ENCODE results near the gene SSBP4.

SSBP4 gene

DNA sequence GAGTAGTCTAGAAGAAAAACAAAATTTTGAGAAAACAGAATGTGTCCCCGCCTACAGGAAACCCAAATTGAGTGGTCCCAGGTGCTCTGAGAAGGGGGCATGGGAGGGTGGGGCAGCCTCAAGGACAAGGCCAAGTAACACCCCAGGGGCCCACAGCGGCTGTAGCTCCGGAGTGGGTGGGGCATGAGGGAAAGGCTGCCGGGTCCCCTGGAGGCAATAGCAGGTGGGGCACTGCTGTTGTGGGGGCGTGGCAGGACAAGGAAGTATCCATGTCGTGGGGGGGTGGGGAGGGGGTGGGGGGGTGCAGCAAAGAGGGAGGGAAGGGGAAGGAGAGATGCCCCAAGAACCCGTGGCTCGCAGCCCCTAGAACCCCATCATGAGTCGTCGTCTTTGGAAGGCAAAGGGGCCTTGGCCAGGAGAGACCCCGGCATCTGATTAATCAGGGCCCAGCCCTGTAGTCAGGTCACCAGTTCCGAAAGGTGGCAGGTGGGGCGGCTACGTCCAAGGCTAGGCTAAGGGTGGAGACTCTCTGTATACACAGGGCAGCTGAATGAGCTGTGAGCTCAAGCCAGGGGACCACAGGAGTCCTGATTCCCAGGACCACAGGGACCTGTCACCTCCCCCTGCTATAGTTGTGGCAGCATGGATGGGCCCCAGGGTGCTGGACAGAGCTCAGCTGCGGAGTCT lies 26.2 kb downstream of the SSBP4 start:
- TF ChIP-seq, protein P1, sequence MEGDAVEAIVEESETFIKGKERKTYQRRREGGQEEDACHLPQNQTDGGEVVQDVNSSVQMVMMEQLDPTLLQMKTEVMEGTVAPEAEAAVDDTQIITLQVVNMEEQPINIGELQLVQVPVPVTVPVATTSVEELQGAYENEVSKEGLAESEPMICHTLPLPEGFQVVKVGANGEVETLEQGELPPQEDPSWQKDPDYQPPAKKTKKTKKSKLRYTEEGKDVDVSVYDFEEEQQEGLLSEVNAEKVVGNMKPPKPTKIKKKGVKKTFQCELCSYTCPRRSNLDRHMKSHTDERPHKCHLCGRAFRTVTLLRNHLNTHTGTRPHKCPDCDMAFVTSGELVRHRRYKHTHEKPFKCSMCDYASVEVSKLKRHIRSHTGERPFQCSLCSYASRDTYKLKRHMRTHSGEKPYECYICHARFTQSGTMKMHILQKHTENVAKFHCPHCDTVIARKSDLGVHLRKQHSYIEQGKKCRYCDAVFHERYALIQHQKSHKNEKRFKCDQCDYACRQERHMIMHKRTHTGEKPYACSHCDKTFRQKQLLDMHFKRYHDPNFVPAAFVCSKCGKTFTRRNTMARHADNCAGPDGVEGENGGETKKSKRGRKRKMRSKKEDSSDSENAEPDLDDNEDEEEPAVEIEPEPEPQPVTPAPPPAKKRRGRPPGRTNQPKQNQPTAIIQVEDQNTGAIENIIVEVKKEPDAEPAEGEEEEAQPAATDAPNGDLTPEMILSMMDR (conservative IDR thresholded peaks at IDR 0.05; ENCODE audit: low read depth, low read length), result no peak
- no peak overlapping the region for H3K4me2 ChIP-seq
- no peak overlapping the region for H3K27ac ChIP-seq
- peaks cover 3% of the 10 kb centered on the region; the same call in 1 of the 2 replicates for H3K36me3 ChIP-seq (ENCODE audit: insufficient read depth)
- H3K9ac ChIP-seq, result no peak overlapping the region
- no peak overlapping the region for H3K4me3 ChIP-seq (IDR thresholded peaks at IDR 0.05; ENCODE audit: insufficient read depth, low read depth, low read length)
- no peaks in the 10 kb centered on the region for H3K4me1 ChIP-seq (ENCODE audit: low read depth, poor library complexity, severe bottlenecking)
- no peaks in the 10 kb centered on the region for H3K27me3 ChIP-seq (ENCODE audit: insufficient read depth, low read depth)
- no peaks in the 10 kb centered on the region for H3K79me2 ChIP-seq (ENCODE audit: insufficient read depth, low read depth)
- no peak overlapping the region for H2AFZ ChIP-seq (ENCODE audit: low read depth)
- H4K20me1 ChIP-seq (ENCODE audit: insufficient read depth), result no peaks in the 10 kb centered on the region

DNA sequence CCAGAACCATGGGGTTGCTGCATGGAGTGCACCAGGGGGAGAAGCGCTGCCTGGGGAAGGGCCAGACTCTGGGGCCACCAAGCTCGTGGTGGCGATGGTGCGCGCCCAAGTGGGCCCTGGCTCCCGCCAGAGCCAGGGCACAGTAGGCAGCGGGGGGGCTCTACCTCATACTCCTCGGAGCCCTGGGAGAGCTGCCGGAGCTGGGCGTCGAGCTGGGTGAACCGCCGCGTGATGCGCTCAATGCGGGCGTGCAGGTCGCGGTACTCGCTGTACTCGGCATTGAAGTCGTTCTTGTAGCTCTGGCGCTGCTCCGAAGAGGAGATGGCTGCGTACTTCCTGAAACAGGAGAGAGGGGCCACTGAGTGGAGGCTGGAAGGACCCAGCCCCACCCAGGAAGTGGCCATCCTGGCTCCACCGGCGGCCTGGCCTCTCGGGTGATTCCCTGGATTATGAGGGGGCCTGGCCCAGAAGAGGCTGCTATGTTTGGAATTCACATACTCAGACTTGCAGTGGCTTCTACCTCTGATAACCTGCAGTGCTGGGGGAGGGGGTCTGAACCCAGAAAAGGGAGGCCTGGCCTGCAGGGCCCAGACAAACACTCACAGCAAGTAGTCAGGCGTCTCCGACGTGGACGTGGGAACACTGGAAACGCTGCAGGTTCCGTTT lies 27.1 kb downstream of the SSBP4 start:
- Histone ChIP-seq H3K27ac (no peak overlapping the region), H3K79me2 (ENCODE audit: insufficient read depth, low read depth) (no peaks in the 10 kb centered on the region), H4K20me1 (ENCODE audit: insufficient read depth) (no peaks in the 10 kb centered on the region), H3K27me3 (ENCODE audit: insufficient read depth, low read depth) (no peaks in the 10 kb centered on the region), H3K9ac (no peak overlapping the region), H3K4me1 (ENCODE audit: low read depth, poor library complexity, severe bottlenecking) (peaks cover 8% of the 10 kb centered on the region), H3K4me3 (IDR thresholded peaks at IDR 0.05; ENCODE audit: insufficient read depth, low read depth, low read length) (no peak overlapping the region), H2AFZ (ENCODE audit: low read depth) (no peak overlapping the region), H3K4me2 (no peak overlapping the region), H3K36me3 (ENCODE audit: insufficient read depth) (peaks cover 3% of the 10 kb centered on the region; the same call in 1 of the 2 replicates)
- TF ChIP-seq, protein P1 (conservative IDR thresholded peaks at IDR 0.05; ENCODE audit: low read depth, low read length), result no peak

DNA sequence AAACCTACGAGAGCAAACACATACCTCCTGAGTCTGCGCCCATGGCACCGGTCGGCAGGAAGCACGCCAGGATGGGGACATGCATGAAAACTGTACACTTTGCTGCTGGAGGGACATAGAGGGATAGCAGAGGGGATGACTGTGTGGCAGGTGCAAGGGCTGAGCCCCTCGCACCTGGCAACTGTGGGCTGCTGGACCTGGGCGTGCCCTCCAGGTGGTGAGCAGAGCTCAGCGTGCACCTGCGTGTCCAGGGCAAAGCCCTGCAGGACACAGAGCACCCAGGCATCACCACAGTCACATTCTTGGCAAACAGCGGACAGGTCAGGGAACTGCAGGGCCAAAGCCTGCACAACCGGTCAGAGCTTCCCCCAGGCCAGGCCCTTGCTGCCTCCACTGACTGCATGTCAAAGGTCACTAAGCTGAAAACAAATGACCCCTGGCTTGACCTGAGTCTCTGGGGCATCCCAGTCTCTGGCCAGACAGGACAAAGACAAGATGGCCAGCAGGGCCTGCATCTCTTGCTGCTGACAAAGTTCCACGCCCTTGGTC lies 27.7 kb downstream of the SSBP4 start:
- H3K36me3 ChIP-seq (ENCODE audit: insufficient read depth), result peaks cover 3% of the 10 kb centered on the region; the same call in 1 of the 2 replicates
- no peak overlapping the region for H3K4me2 ChIP-seq
- TF ChIP-seq, protein P1 (conservative IDR thresholded peaks at IDR 0.05; ENCODE audit: low read depth, low read length), result no peak
- no peaks in the 10 kb centered on the region for H3K27me3 ChIP-seq (ENCODE audit: insufficient read depth, low read depth)
- no peak overlapping the region for H3K9ac ChIP-seq
- H3K4me1 ChIP-seq (ENCODE audit: low read depth, poor library complexity, severe bottlenecking), result peaks cover 12% of the 10 kb centered on the region
- no peak overlapping the region for H3K4me3 ChIP-seq (IDR thresholded peaks at IDR 0.05; ENCODE audit: insufficient read depth, low read depth, low read length)
- H3K27ac ChIP-seq, result no peak overlapping the region
- H2AFZ ChIP-seq (ENCODE audit: low read depth), result no peak overlapping the region
- no peaks in the 10 kb centered on the region for H4K20me1 ChIP-seq (ENCODE audit: insufficient read depth)
- no peaks in the 10 kb centered on the region for H3K79me2 ChIP-seq (ENCODE audit: insufficient read depth, low read depth)

DNA sequence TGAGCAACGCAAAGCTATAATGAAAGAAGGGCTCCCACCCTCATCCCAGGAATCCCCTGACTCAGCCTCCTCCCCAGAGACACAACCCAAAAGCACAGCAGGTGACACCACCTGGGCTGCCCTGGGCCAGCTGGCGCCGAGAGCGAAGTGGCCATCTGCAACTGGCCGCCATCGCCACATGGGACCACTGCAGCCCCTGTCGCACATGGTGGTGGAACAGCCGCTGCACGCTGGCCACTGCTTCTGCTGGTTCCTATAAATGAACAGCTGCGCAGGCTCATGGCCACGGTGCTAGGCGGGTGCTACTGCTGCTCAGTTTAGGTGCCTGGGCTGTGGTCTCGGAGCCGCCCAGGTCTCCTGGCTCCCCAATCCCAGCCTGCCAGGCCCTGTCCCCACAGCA lies 30.4 kb downstream of the SSBP4 start:
- peaks cover 3% of the 10 kb centered on the region; the same call in 1 of the 2 replicates for H3K36me3 ChIP-seq (ENCODE audit: insufficient read depth)
- H3K4me2 ChIP-seq, result no peak overlapping the region
- no peak overlapping the region for H2AFZ ChIP-seq (ENCODE audit: low read depth)
- no peaks in the 10 kb centered on the region for H3K79me2 ChIP-seq (ENCODE audit: insufficient read depth, low read depth)
- no peaks in the 10 kb centered on the region for H4K20me1 ChIP-seq (ENCODE audit: insufficient read depth)
- no peak overlapping the region for H3K4me3 ChIP-seq (IDR thresholded peaks at IDR 0.05; ENCODE audit: insufficient read depth, low read depth, low read length)
- no peak overlapping the region for H3K9ac ChIP-seq
- H3K27ac ChIP-seq, result no peak overlapping the region
- TF ChIP-seq, protein P1 (conservative IDR thresholded peaks at IDR 0.05; ENCODE audit: low read depth, low read length), result no peak
- no peaks in the 10 kb centered on the region for H3K27me3 ChIP-seq (ENCODE audit: insufficient read depth, low read depth)
- H3K4me1 ChIP-seq (ENCODE audit: low read depth, poor library complexity, severe bottlenecking), result peaks cover 12% of the 10 kb centered on the region
